Body of pancreas (tissue), 4 donors: ENCODE results near the gene POFUT2.

Experiments
- POLR2A ChIP-seq, 3 donors: fragments of 450-650 bp; IDR thresholded peaks; one replicate each; pipeline ENCODE4 v1.6.1; 2016; ENCODE audit warnings: antibody characterized with exemption in 3 of 3, mild to moderate bottlenecking in 2 of 3
- TF ChIP-seq, protein P1 (sequence below), 7 experiments: fragments of 450-650 bp in 4 of 7; fragments of 200-600 bp in 3 of 7; sonication (generic) in 3 of 7; IDR thresholded peaks; one replicate each; pipeline ENCODE4 v1.5.1; 2016 to 2019; ENCODE audit warnings: antibody characterized with exemption in 7 of 7

DNA sequence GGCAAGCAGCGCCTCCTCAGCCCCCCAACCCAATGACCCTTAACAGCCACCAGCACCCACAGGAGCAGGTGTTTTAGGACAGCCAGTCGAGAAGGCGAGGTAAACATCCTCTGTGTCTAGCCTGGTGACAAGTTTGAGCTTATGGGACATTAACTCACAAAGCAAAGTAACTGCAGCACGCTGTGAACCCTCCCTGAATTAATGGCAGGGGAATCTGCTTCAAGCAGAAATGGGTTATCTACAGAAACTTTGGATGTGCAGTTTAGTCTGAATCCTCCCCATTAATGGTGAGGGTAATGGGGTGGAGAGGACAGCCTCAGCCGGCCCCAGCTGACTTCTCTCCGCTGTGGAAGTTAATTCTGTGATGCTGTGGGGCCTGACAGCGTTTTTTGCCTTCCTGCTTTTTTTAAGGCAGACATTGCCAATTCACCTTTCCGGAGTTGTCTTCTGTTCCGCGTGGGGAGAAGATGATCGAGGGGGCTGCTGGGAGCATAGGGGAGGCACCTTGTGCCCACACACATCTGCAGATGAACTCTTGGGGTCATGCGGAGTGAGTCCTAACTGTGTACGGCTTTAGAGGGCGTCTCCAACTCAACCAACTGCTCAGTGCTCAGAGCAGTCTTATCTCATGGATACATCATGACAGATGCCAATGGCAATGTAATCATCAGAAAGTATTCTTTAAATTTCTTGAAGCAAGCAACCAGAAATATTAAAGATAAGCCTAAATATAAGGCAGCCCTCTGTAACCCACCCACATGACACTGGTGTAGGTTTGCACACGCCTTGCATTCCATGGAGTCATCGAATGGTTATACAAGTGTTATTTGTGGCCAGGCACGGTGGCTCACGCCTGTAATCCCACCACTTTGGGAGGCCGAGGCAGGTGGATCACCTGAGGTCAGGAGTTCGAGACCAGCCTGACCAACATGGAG is 41.0 kb downstream of the POFUT2 start:
- no peak for TF ChIP-seq POLR2A (IDR thresholded peaks at IDR 0.05)
- TF ChIP-seq, protein P1, sequence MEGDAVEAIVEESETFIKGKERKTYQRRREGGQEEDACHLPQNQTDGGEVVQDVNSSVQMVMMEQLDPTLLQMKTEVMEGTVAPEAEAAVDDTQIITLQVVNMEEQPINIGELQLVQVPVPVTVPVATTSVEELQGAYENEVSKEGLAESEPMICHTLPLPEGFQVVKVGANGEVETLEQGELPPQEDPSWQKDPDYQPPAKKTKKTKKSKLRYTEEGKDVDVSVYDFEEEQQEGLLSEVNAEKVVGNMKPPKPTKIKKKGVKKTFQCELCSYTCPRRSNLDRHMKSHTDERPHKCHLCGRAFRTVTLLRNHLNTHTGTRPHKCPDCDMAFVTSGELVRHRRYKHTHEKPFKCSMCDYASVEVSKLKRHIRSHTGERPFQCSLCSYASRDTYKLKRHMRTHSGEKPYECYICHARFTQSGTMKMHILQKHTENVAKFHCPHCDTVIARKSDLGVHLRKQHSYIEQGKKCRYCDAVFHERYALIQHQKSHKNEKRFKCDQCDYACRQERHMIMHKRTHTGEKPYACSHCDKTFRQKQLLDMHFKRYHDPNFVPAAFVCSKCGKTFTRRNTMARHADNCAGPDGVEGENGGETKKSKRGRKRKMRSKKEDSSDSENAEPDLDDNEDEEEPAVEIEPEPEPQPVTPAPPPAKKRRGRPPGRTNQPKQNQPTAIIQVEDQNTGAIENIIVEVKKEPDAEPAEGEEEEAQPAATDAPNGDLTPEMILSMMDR (IDR thresholded peaks at IDR 0.05): no peak
